ENCODE measurements around the gene HRH1.

- no peak for TF ChIP-seq POLR2A (IDR thresholded peaks at IDR 0.05; ENCODE audit: low read length)
- no peak for TF ChIP-seq GATA1 (IDR thresholded peaks at IDR 0.05; ENCODE audit: low read depth, low read length)
Measured at GRCh38 chr3:11283139-11283475, 128.8 kb downstream of the HRH1 start.

Data from erythroblast (primary cell).